Measurements from ENCODE around the gene SMARCD3. TPM values are rescaled to one million over a fixed set of nuclear protein-coding genes. Genes with fewer than 3 reads are reported as not detected.

Gene SMARCD3
- total RNA-seq, 2 experiments from 2014 or later, result 1.5 to 1.9 TPM

GRCh38 chr7:151195616-151196450, 52.7 kb downstream of the SMARCD3 start:
- no peak for DNase-seq (ENCODE audit: low spot score)
- TF ChIP-seq CTCF (conservative IDR thresholded peaks at IDR 0.05; ENCODE audit: low read length) (no peak), EZH2phosphoT487 (IDR thresholded peaks at IDR 0.05; ENCODE audit: borderline replicate concordance, low read depth, low read length) (no peak)
- H3K79me2 ChIP-seq (ENCODE audit: insufficient read depth, low read depth, low read length), result no peaks in the 10 kb centered on the region
- no peaks in the 10 kb centered on the region for H3K9me3 ChIP-seq (ENCODE audit: low read length)
- no TSS peak for BruUV-seq (replicated peaks)
- ChIA-PET CTCF (ENCODE audit: unreplicated experiment) (no interaction called here), POLR2A (no interaction called here)
- intact Hi-C loops (cut with micrococcal nuclease; ENCODE audit: unreplicated experiment), result no loop called here
- H4K20me1 ChIP-seq (ENCODE audit: insufficient read depth, low read length), result no peaks in the 10 kb centered on the region
- no peak overlapping the region for H3K4me2 ChIP-seq (ENCODE audit: low read length)
- H2AFZ ChIP-seq (ENCODE audit: low read length), result no peak overlapping the region
- H3K27ac ChIP-seq (ENCODE audit: low read depth, low read length, poor library complexity, severe bottlenecking), result no peak overlapping the region
- H3K4me1 ChIP-seq (ENCODE audit: insufficient read depth, low read length, poor library complexity, severe bottlenecking), result no peaks in the 10 kb centered on the region
- H3K4me3 ChIP-seq (ENCODE audit: low read depth, low read length, poor library complexity, severe bottlenecking), result no peak overlapping the region
- no peaks in the 10 kb centered on the region for H3K36me3 ChIP-seq (ENCODE audit: insufficient read depth, low read length)
- H3K9me2 ChIP-seq (ENCODE audit: insufficient read depth, low read length), result no peaks in the 10 kb centered on the region

GRCh38 chr7:151194188-151194587, 54.3 kb downstream of the SMARCD3 start:
- Histone ChIP-seq H4K20me1 (ENCODE audit: insufficient read depth, low read length) (no peaks in the 10 kb centered on the region), H3K4me1 (ENCODE audit: insufficient read depth, low read length, poor library complexity, severe bottlenecking) (no peaks in the 10 kb centered on the region), H3K9me3 (ENCODE audit: low read length) (no peaks in the 10 kb centered on the region), H3K36me3 (ENCODE audit: insufficient read depth, low read length) (no peaks in the 10 kb centered on the region), H3K27ac (ENCODE audit: low read depth, low read length, poor library complexity, severe bottlenecking) (no peak overlapping the region), H3K79me2 (ENCODE audit: insufficient read depth, low read depth, low read length) (no peaks in the 10 kb centered on the region), H3K4me2 (ENCODE audit: low read length) (no peak overlapping the region), H3K4me3 (ENCODE audit: low read depth, low read length, poor library complexity, severe bottlenecking) (no peak overlapping the region), H3K9me2 (ENCODE audit: insufficient read depth, low read length) (no peaks in the 10 kb centered on the region), H2AFZ (ENCODE audit: low read length) (no peak overlapping the region)
- CTCF ChIA-PET (ENCODE audit: unreplicated experiment), result no interaction called here
- POLR2A ChIA-PET, result interaction anchor here (0.6 to 1.0 kb wide), 2 partner anchors 35 to 1193 kb away, joined by 3 to 4 read pairs; no protein-coding TSS in a partner anchor
- BruUV-seq (replicated peaks), result no TSS peak
- intact Hi-C loops (cut with micrococcal nuclease; ENCODE audit: unreplicated experiment), result no loop called here
- TF ChIP-seq EZH2phosphoT487 (IDR thresholded peaks at IDR 0.05; ENCODE audit: borderline replicate concordance, low read depth, low read length) (no peak), CTCF (conservative IDR thresholded peaks at IDR 0.05; ENCODE audit: low read length) (no peak)
- no peak for DNase-seq (ENCODE audit: low spot score)
